Activated CD8-positive, alpha-beta memory T cell treated with anti-CD3 and anti-CD28 coated beads, Interleukin-2, amount 10 ng/mL, durations not matched to agents 7 days and 5 days (primary cell): Measurements from ENCODE around the gene SLC38A1. TPM values are rescaled to one million over a fixed set of nuclear protein-coding genes. Genes with fewer than 3 reads are reported as not detected.
"Not testable (repeated sequence)": the region's sequence is repeated elsewhere in the genome, so short reads cannot be mapped to it uniquely, and the experiment has no call there.

ENCODE experiments used
- ATAC-seq: fragments of 150-1000 bp; cut with Tn5 transposase; one replicate; pipeline ENCODE4 v1.10.0; 2021; ENCODE audit warnings: moderate library complexity
- CTCF ChIA-PET: fragments of 350-600 bp; sonication (Branson Sonifier 250); formaldehyde crosslinking; loops from one replicate; lab custom pipeline; 2021; ENCODE audit warnings: antibody characterized with exemption; lab: Charles Lee
- DNase-seq: peaks from one replicate; pipeline ENCODE4 v3.0.0-alpha.2; 2020
- H3K27ac Mint-ChIP-seq: one replicate; pipeline ENCODE4 v1.8.0; 2021; ENCODE audit warnings: mild to moderate bottlenecking, mixed read lengths
- H3K27me3 Mint-ChIP-seq: one replicate; pipeline ENCODE4 v1.8.0; 2021; ENCODE audit warnings: mixed read lengths
- H3K36me3 Mint-ChIP-seq: one replicate; pipeline ENCODE4 v1.8.0; 2021; ENCODE audit warnings: mild to moderate bottlenecking, mixed read lengths
- H3K4me1 Mint-ChIP-seq: one replicate; pipeline ENCODE4 v1.8.0; 2021; ENCODE audit warnings: mixed read lengths
- H3K4me3 Mint-ChIP-seq: one replicate; pipeline ENCODE4 v1.8.0; 2021; ENCODE audit warnings: mild to moderate bottlenecking, moderate library complexity, mixed read lengths
- H3K9me3 Mint-ChIP-seq: one replicate; pipeline ENCODE4 v1.8.0; 2022; ENCODE audit warnings: low read depth, mixed read lengths
- total RNA-seq, 2 experiments: library from RNA; stranded (reverse); gene quantifications; one replicate each; pipeline ENCODE4 v1.2.3, GENCODE V29; 2021

The SLC38A1 gene
- total RNA-seq, 2 experiments from 2014 or later = 149 to 180 TPM

- H3K4me1 Mint-ChIP-seq = peaks cover 40% of the 10 kb centered on the region
- H3K36me3 Mint-ChIP-seq = peaks cover 50% of the 10 kb centered on the region
- CTCF ChIA-PET = no interaction called here
- H3K27me3 Mint-ChIP-seq = no peaks in the 10 kb centered on the region
- ATAC-seq (no peak), DNase-seq (no peak)
- H3K9me3 Mint-ChIP-seq = no peaks in the 10 kb centered on the region
- H3K4me3 Mint-ChIP-seq = no peak overlapping the region
- H3K27ac Mint-ChIP-seq = no peak overlapping the region
Observed at GRCh38 chr12:46260124-46260912, 8.5 kb downstream of the SLC38A1 start.

GRCh38 chr12:46259713-46260112 lies 9.1 kb downstream of the SLC38A1 start:
- ATAC-seq (no peak), DNase-seq (no peak)
- peaks cover 41% of the 10 kb centered on the region for H3K4me1 Mint-ChIP-seq
- CTCF ChIA-PET = no interaction called here
- peaks cover 55% of the 10 kb centered on the region for H3K36me3 Mint-ChIP-seq
- no peaks in the 10 kb centered on the region for H3K27me3 Mint-ChIP-seq
- no peak overlapping the region for H3K27ac Mint-ChIP-seq
- H3K4me3 Mint-ChIP-seq = no peak overlapping the region
- H3K9me3 Mint-ChIP-seq = no peaks in the 10 kb centered on the region

GRCh38 chr12:46259071-46259470 lies 9.8 kb downstream of the SLC38A1 start:
- ATAC-seq (no peak), DNase-seq (no peak)
- no peaks in the 10 kb centered on the region for H3K9me3 Mint-ChIP-seq
- no peaks in the 10 kb centered on the region for H3K27me3 Mint-ChIP-seq
- CTCF ChIA-PET = no interaction called here
- H3K36me3 Mint-ChIP-seq = peaks cover 56% of the 10 kb centered on the region
- H3K4me3 Mint-ChIP-seq = no peak overlapping the region
- no peak overlapping the region for H3K27ac Mint-ChIP-seq
- peaks cover 43% of the 10 kb centered on the region for H3K4me1 Mint-ChIP-seq

- no peak for ATAC-seq
- Mint-ChIP-seq H3K4me3 (no peak overlapping the region), H3K36me3 (peaks cover 59% of the 10 kb centered on the region), H3K9me3 (no peaks in the 10 kb centered on the region), H3K4me1 (peaks cover 36% of the 10 kb centered on the region), H3K27me3 (no peaks in the 10 kb centered on the region), H3K27ac (no peak overlapping the region)
- no peak for DNase-seq
- CTCF ChIA-PET = no interaction called here
Observed at GRCh38 chr12:46258129-46258528, 10.7 kb downstream of the SLC38A1 start.

GRCh38 chr12:46256942-46257341 lies 11.9 kb downstream of the SLC38A1 start:
- ATAC-seq = no peak
- no peak overlapping the region for H3K4me3 Mint-ChIP-seq
- no peaks in the 10 kb centered on the region for H3K27me3 Mint-ChIP-seq
- no peak for DNase-seq
- H3K36me3 Mint-ChIP-seq = peaks cover 63% of the 10 kb centered on the region
- no peaks in the 10 kb centered on the region for H3K9me3 Mint-ChIP-seq
- peaks cover 32% of the 10 kb centered on the region for H3K4me1 Mint-ChIP-seq
- no peak overlapping the region for H3K27ac Mint-ChIP-seq
- CTCF ChIA-PET = interaction anchor here (1.3 kb wide), 1 partner anchor 12 kb away, joined by 4 read pairs; no protein-coding TSS in a partner anchor

- H3K4me3 Mint-ChIP-seq = no peak overlapping the region
- H3K9me3 Mint-ChIP-seq = peaks cover 8% of the 10 kb centered on the region
- H3K27ac Mint-ChIP-seq = peak overlapping the region; percentile 35
- H3K27me3 Mint-ChIP-seq = no peaks in the 10 kb centered on the region
- ATAC-seq (no peak), DNase-seq (no peak)
- CTCF ChIA-PET = interaction anchor here (1.5 kb wide), 1 partner anchor 8 kb away, joined by 3 read pairs; no protein-coding TSS in a partner anchor
- H3K4me1 Mint-ChIP-seq = peaks cover 53% of the 10 kb centered on the region
- H3K36me3 Mint-ChIP-seq = peaks cover 89% of the 10 kb centered on the region
Observed at GRCh38 chr12:46253544-46254162, 15.2 kb downstream of the SLC38A1 start.

- ATAC-seq, CTCF ChIA-PET, H3K27ac Mint-ChIP-seq, H3K27me3 Mint-ChIP-seq, DNase-seq, H3K4me3 Mint-ChIP-seq: not testable (repeated sequence)
- Mint-ChIP-seq H3K36me3 (peaks cover 92% of the 10 kb centered on the region), H3K4me1 (peaks cover 57% of the 10 kb centered on the region), H3K9me3 (peaks cover 14% of the 10 kb centered on the region)
Observed at GRCh38 chr12:46251994-46252393, 16.8 kb downstream of the SLC38A1 start.

GRCh38 chr12:46249960-46250359 lies 18.9 kb downstream of the SLC38A1 start:
- not testable (repeated sequence) for DNase-seq, H3K27me3 Mint-ChIP-seq, H3K4me3 Mint-ChIP-seq, ATAC-seq, H3K27ac Mint-ChIP-seq
- H3K36me3 Mint-ChIP-seq = peaks cover 96% of the 10 kb centered on the region
- CTCF ChIA-PET = interaction anchor here (1.1 kb wide), 1 partner anchor 17 kb away, joined by 3 read pairs; no protein-coding TSS in a partner anchor
- peaks cover 14% of the 10 kb centered on the region for H3K9me3 Mint-ChIP-seq
- peaks cover 65% of the 10 kb centered on the region for H3K4me1 Mint-ChIP-seq

GRCh38 chr12:46246021-46246700 lies 22.7 kb downstream of the SLC38A1 start:
- Mint-ChIP-seq H3K9me3 (peaks cover 14% of the 10 kb centered on the region), H3K27me3 (no peaks in the 10 kb centered on the region), H3K4me1 (peaks cover 85% of the 10 kb centered on the region), H3K27ac (peak overlapping the region; percentile 8), H3K36me3 (peaks cover 93% of the 10 kb centered on the region), H3K4me3 (no peak overlapping the region)
- ATAC-seq (no peak), DNase-seq (no peak)
- CTCF ChIA-PET = interaction anchor here (1.0 to 1.7 kb wide), 4 partner anchors 9 to 121 kb away, joined by 3 to 4 read pairs (median 3); no protein-coding TSS in a partner anchor

GRCh38 chr12:46244997-46245396 lies 23.8 kb downstream of the SLC38A1 start:
- peak overlapping the region; percentile 51 for H3K27ac Mint-ChIP-seq
- peaks cover 79% of the 10 kb centered on the region for H3K4me1 Mint-ChIP-seq
- CTCF ChIA-PET = interaction anchor here (1.0 to 1.7 kb wide), 4 partner anchors 10 to 120 kb away, joined by 3 to 4 read pairs (median 3); no protein-coding TSS in a partner anchor
- ATAC-seq (no peak), DNase-seq (no peak)
- peaks cover 10% of the 10 kb centered on the region for H3K9me3 Mint-ChIP-seq
- no peak overlapping the region for H3K4me3 Mint-ChIP-seq
- H3K36me3 Mint-ChIP-seq = peaks cover 93% of the 10 kb centered on the region
- no peaks in the 10 kb centered on the region for H3K27me3 Mint-ChIP-seq

GRCh38 chr12:46244273-46244915 lies 24.4 kb downstream of the SLC38A1 start:
- H3K9me3 Mint-ChIP-seq = peaks cover 10% of the 10 kb centered on the region
- no peak overlapping the region for H3K4me3 Mint-ChIP-seq
- no peak for ATAC-seq
- H3K27ac Mint-ChIP-seq = no peak overlapping the region
- H3K4me1 Mint-ChIP-seq = peaks cover 74% of the 10 kb centered on the region
- peaks cover 91% of the 10 kb centered on the region for H3K36me3 Mint-ChIP-seq
- DNase-seq = no peak
- H3K27me3 Mint-ChIP-seq = no peaks in the 10 kb centered on the region
- CTCF ChIA-PET = interaction anchor here (1.3 kb wide), 1 partner anchor 12 kb away, joined by 4 read pairs; no protein-coding TSS in a partner anchor

- H3K4me3 Mint-ChIP-seq = no peak overlapping the region
- DNase-seq (no peak), ATAC-seq (no peak)
- no peaks in the 10 kb centered on the region for H3K9me3 Mint-ChIP-seq
- H3K27me3 Mint-ChIP-seq = no peaks in the 10 kb centered on the region
- peaks cover 62% of the 10 kb centered on the region for H3K4me1 Mint-ChIP-seq
- H3K27ac Mint-ChIP-seq = peak overlapping the region; percentile 28
- H3K36me3 Mint-ChIP-seq = peaks cover 90% of the 10 kb centered on the region
- CTCF ChIA-PET = interaction anchor here (1.0 kb wide), 1 partner anchor 26 kb away, joined by 3 read pairs; the partner anchor contains the start of gene SLC38A1
Observed at GRCh38 chr12:46242569-46242968, 26.3 kb downstream of the SLC38A1 start.

GRCh38 chr12:46240436-46240835 lies 28.4 kb downstream of the SLC38A1 start:
- DNase-seq = no peak
- no peak for ATAC-seq
- Mint-ChIP-seq H3K36me3 (peaks cover 87% of the 10 kb centered on the region), H3K9me3 (no peaks in the 10 kb centered on the region), H3K4me1 (peaks cover 51% of the 10 kb centered on the region), H3K4me3 (no peak overlapping the region), H3K27me3 (no peaks in the 10 kb centered on the region), H3K27ac (no peak overlapping the region)
- CTCF ChIA-PET = no interaction called here
